ENCODE measurements around the gene ZNF595.
"Not testable (repeated sequence)": the region's sequence is repeated elsewhere in the genome, so short reads cannot be mapped to it uniquely, and the experiment has no call there.

The ZNF595 gene

GRCh38 chr4:86559-87324 lies 33.6 kb downstream of the ZNF595 start:
- not testable (repeated sequence) for DNase-seq

DNA sequence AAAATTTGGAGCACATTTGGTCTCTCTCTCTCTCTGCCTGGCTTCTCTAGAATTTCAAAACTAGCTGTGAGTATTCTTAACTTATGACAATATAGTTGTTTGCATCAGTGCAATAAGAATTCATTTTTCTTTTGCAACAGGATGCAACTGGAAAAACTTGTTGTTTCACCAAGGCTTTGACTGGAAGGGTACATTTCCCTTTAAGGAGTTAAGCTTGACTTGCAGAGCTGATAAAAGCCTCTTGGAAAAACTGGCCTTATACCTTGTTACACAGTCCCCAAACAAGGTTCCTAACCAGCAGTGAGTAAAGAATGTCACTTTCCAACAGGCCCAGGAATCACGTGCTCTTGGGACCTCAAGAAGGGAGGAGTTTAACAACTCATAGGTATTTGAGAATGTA lies 45.3 kb downstream of the ZNF595 start:
- no peak for DNase-seq

- no peak for DNase-seq
These were observed 46.7 kb downstream of the ZNF595 start for GRCh38 chr4:99863-100262.

- no peak for DNase-seq
These were observed 53.9 kb downstream of the ZNF595 start for GRCh38 chr4:107083-107443.

DNA sequence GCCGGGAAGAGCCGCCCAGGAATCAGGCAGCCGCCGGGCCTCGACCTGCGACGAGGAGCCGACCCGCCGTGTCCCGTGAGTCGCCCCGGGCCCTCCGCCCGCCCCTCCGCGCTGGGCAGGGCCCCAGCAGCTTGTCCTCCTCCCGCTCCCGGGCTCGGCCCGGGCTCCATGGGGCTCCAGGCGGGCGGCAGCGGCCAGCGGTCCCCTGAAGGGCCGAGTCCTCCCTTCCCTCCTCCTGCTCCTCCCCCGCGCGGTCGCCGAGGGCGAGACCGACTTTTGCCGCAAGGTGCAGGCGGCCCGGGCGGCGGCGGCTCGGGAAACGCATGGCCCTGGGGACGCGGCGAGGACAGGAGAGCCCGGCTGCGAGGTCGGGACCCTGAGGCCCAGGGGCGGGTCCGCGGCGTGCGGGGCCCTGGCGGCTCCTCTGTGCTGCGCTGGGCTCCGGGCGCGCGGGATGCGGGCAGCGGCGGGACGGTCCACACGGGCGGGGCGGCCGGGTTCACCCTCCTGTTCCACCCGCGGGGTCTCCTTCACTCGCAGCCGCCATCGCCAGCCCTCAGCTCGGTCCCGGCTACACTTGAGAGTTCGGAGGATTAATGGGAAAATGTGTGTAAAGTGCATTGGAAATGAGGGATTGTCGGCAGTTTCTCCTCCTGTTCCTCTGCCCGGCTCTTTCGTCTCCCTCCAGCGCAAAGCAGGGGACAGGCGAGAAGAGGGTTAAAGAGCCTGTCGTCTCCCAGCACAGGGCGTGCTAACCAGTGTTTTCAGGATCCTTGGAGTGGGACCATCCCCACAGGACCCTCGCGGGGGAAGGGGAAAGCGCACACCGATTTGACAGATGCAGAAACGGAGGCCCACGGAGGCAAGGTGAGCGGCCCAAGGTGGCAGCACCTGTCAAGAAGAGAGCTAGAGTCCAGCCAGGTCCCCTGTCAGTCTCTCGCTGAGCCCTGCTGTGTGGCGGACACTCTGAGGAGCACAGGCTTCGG lies 54.6 kb downstream of the ZNF595 start:
- no peak for DNase-seq

DNA sequence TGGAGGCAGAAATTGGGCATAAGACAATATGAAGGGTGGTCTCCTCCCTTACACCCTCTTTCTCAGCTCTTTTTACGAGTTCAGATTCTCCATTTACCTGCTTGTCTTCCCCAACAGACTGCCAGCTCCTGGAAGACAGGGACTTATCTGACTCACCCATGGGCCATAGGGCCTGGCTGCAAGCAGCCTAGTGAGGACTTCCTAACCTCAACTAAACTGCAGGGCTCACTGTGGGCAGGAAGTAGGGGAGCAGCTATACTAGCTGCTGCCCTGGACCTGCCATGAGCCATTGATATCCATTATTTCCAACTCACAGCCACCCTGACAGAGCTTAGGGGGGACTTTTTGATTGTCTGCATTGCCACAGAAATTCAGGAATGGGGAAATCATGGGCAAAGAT lies 59.6 kb downstream of the ZNF595 start:
- no peak for DNase-seq

- no peak for DNase-seq
These were observed 60.6 kb downstream of the ZNF595 start for GRCh38 chr4:113732-114131.

GRCh38 chr4:114149-114548 lies 61.0 kb downstream of the ZNF595 start:
- no peak for DNase-seq

DNA sequence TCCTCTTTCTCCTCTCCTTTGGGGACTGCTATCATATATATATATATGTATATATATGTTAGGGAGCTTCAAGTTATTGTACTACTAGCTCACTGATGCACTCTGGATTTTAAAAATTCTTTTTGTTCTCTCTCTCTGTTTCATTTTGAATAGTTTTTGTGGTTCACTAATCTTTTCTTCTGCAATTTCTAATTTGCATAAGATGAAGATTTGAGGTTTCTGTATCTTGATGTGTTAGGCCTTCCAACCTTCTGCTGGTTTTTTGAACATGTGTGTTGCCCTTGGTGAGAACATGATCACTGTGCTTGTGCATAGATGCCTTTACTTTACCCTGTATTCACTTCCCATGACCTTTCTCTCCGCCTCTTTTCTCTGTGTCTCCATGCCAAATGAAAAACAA lies 63.4 kb downstream of the ZNF595 start:
- no peak for DNase-seq

GRCh38 chr4:120616-121015 lies 67.5 kb downstream of the ZNF595 start:
- DNase-seq = no peak

- no peak for DNase-seq
These were observed 68.4 kb downstream of the ZNF595 start for GRCh38 chr4:121408-122084.

DNA sequence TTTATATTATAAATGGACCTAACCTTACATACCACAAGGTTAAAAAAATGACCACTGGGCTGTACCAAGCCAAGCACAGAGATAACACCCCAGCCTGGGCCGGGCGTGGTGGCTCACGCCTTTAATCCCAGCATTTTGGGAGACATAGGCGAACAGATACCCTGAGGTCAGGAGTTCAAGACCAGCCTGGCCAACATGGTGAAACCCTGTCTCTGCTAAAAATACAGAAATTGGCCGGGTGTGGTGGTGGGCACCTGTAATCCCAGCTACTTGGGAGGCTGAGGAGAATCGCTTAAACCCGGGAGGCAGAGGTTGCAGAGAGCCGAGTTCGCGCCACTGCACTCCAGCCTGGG lies 70.8 kb downstream of the ZNF595 start:
- DNase-seq = not testable (repeated sequence)

- peak; percentile 81 to 82 for DNase-seq
These were observed 71.4 kb downstream of the ZNF595 start, which contains the start of gene ZNF718 for GRCh38 chr4:124275-125081. Gene ZNF718 (plus strand): TSS chr4:124501. CDS start chr4:124671, 170 bp downstream.

DNA sequence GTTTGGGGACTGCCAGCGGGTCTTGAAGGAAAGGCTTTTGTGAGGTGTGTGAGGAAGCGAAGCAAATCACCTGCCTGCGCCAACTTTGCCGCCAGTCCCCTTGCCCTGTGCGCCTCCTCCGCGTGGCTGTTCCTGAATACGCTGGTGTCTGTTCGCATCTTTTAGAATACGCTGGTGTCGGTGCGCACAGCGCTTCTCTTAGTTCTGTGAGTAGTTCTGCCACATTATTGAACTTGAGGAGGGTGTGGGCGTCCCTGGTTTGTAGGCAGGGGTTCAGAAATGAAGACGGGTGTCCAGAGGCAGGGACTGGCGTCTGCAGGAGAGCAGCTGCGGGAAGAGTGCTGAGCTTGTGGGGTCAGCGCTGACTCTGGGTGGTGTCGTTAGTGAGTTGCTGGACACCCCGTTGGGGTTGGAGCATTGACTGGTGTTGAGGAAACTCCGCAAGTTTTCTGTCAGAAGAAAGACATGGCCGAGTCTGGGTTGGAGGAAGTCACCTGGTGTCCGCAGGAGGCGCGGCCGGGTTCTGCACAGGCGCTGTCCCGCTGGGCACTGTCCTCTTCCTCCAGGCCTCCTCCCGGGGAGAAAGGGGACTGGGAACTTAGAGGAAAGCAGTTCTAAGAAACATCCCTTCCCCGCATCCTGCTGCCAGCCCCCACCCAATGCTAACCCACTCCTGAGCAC lies 72.1 kb downstream of the ZNF595 start:
- DNase-seq = peak; percentile 12 to 30

GRCh38 chr4:125833-126232 lies 72.7 kb downstream of the ZNF595 start:
- DNase-seq = no peak

DNA sequence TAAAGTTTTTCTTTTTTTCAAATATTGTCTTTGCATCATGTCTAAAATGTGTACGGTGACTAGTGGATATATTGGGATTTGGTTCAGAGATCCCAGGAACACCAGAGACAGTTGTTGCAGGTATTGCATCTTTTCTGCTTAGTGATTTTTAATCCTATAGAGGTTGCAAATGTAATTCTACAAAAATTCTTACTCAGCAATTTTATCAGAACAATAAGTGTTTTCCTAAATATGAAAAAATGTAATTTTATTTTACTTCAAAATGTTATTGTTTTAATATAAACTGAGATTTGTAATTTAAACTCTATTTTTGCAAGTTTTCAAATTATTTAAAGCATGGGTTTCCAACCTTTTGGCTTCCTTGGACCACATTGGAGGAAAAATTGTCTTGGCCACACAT lies 79.4 kb downstream of the ZNF595 start:
- DNase-seq = no peak
